Measurements from ENCODE around the gene CPA1. TPM values are rescaled to one million over a fixed set of nuclear protein-coding genes. Genes with fewer than 3 reads are reported as not detected.

The CPA1 gene
- total RNA-seq, 2 donors from 2014 or later: not detected

- Histone ChIP-seq H3K4me1 (ENCODE audit: control insufficient read depth, insufficient read depth, low read length) (peaks cover 5% of the 10 kb centered on the region), H3K27me3 (ENCODE audit: control insufficient read depth, insufficient read depth, low read length, poor library complexity, severe bottlenecking) (peaks cover 6% of the 10 kb centered on the region), H3K9ac (ENCODE audit: extremely low read depth, low read length, poor library complexity, severe bottlenecking) (no peak overlapping the region), H3K4me3 (ENCODE audit: low read length) (no peak overlapping the region), H3K9me3 (ENCODE audit: control insufficient read depth, low read length) (no peaks in the 10 kb centered on the region), H3K27ac (ENCODE audit: low read depth, low read length) (no peak overlapping the region), H3K36me3 (ENCODE audit: control insufficient read depth, insufficient read depth, low read length) (no peaks in the 10 kb centered on the region)
- H3K36me3 Mint-ChIP-seq (ENCODE audit: low read depth): no peaks in the 10 kb centered on the region
- 89 to 100% methylated on average over 6 to 12 of the region's 12 CpGs for WGBS, 2 experiments (ENCODE audit: insufficient coverage in 1 of 2, insufficient read length in 1 of 2)
- no peak overlapping the region for H3K4me3 Mint-ChIP-seq
- no peak for DNase-seq
- peaks cover 11% of the 10 kb centered on the region for H3K27me3 Mint-ChIP-seq (ENCODE audit: insufficient read depth)
- H3K27ac Mint-ChIP-seq: no peak overlapping the region
- TF ChIP-seq, protein P1, sequence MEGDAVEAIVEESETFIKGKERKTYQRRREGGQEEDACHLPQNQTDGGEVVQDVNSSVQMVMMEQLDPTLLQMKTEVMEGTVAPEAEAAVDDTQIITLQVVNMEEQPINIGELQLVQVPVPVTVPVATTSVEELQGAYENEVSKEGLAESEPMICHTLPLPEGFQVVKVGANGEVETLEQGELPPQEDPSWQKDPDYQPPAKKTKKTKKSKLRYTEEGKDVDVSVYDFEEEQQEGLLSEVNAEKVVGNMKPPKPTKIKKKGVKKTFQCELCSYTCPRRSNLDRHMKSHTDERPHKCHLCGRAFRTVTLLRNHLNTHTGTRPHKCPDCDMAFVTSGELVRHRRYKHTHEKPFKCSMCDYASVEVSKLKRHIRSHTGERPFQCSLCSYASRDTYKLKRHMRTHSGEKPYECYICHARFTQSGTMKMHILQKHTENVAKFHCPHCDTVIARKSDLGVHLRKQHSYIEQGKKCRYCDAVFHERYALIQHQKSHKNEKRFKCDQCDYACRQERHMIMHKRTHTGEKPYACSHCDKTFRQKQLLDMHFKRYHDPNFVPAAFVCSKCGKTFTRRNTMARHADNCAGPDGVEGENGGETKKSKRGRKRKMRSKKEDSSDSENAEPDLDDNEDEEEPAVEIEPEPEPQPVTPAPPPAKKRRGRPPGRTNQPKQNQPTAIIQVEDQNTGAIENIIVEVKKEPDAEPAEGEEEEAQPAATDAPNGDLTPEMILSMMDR (conservative IDR thresholded peaks at IDR 0.05): no peak
- peaks cover 28% of the 10 kb centered on the region for H3K4me1 Mint-ChIP-seq
- H3K9me3 Mint-ChIP-seq: no peaks in the 10 kb centered on the region
Measured at GRCh38 chr7:130346941-130347340, 33.4 kb upstream of the CPA1 start.

GRCh38 chr7:130349911-130350782 is 30.1 kb upstream of the CPA1 start:
- Histone ChIP-seq H3K9me3 (ENCODE audit: control insufficient read depth, low read length) (no peaks in the 10 kb centered on the region), H3K36me3 (ENCODE audit: control insufficient read depth, insufficient read depth, low read length) (no peaks in the 10 kb centered on the region), H3K4me3 (ENCODE audit: low read length) (no peak overlapping the region), H3K27ac (ENCODE audit: low read depth, low read length) (peak overlapping the region; percentile 97), H3K27me3 (ENCODE audit: control insufficient read depth, insufficient read depth, low read length, poor library complexity, severe bottlenecking) (peaks cover 6% of the 10 kb centered on the region), H3K9ac (ENCODE audit: extremely low read depth, low read length, poor library complexity, severe bottlenecking) (no peak overlapping the region), H3K4me1 (ENCODE audit: control insufficient read depth, insufficient read depth, low read length) (peaks cover 5% of the 10 kb centered on the region)
- Mint-ChIP-seq H3K27me3 (ENCODE audit: insufficient read depth) (peaks cover 11% of the 10 kb centered on the region), H3K9me3 (no peaks in the 10 kb centered on the region), H3K4me3 (no peak overlapping the region), H3K36me3 (ENCODE audit: low read depth) (no peaks in the 10 kb centered on the region), H3K4me1 (peaks cover 29% of the 10 kb centered on the region), H3K27ac (no peak overlapping the region)
- TF ChIP-seq, protein P1 (conservative IDR thresholded peaks at IDR 0.05): no peak
- DNase-seq: peak; percentile 71
- 67 to 70% methylated on average over 11 to 16 of the region's 16 CpGs for WGBS, 2 experiments (ENCODE audit: insufficient coverage in 1 of 2, insufficient read length in 1 of 2)

GRCh38 chr7:130350945-130351790 is 29.1 kb upstream of the CPA1 start:
- 57 to 75% methylated on average over 13 to 20 of the region's 20 CpGs for WGBS, 2 experiments (ENCODE audit: insufficient coverage in 1 of 2, insufficient read length in 1 of 2)
- Mint-ChIP-seq H3K27ac (no peak overlapping the region), H3K9me3 (no peaks in the 10 kb centered on the region), H3K36me3 (ENCODE audit: low read depth) (no peaks in the 10 kb centered on the region), H3K27me3 (ENCODE audit: insufficient read depth) (peaks cover 11% of the 10 kb centered on the region), H3K4me1 (peaks cover 26% of the 10 kb centered on the region), H3K4me3 (no peak overlapping the region)
- H3K27me3 ChIP-seq (ENCODE audit: control insufficient read depth, insufficient read depth, low read length, poor library complexity, severe bottlenecking): peaks cover 6% of the 10 kb centered on the region
- TF ChIP-seq, protein P1 (conservative IDR thresholded peaks at IDR 0.05): no peak
- no peaks in the 10 kb centered on the region for H3K36me3 ChIP-seq (ENCODE audit: control insufficient read depth, insufficient read depth, low read length)
- peaks cover 5% of the 10 kb centered on the region for H3K4me1 ChIP-seq (ENCODE audit: control insufficient read depth, insufficient read depth, low read length)
- DNase-seq: no peak
- H3K4me3 ChIP-seq (ENCODE audit: low read length): no peak overlapping the region
- H3K27ac ChIP-seq (ENCODE audit: low read depth, low read length): peak overlapping the region; percentile 97
- no peaks in the 10 kb centered on the region for H3K9me3 ChIP-seq (ENCODE audit: control insufficient read depth, low read length)
- no peak overlapping the region for H3K9ac ChIP-seq (ENCODE audit: extremely low read depth, low read length, poor library complexity, severe bottlenecking)

All from endodermal cell (in vitro differentiated cells).